ENCODE results near the gene GSK3B. TPM values are rescaled to one million over a fixed set of nuclear protein-coding genes. Genes with fewer than 3 reads are reported as not detected.
A peak's percentile ranks its signal among the peaks of the same experiment; 100 is the strongest.

The GSK3B gene
- total RNA-seq, 1 donor from 2014 or later, result 71.6 TPM

- TF ChIP-seq, protein P1, sequence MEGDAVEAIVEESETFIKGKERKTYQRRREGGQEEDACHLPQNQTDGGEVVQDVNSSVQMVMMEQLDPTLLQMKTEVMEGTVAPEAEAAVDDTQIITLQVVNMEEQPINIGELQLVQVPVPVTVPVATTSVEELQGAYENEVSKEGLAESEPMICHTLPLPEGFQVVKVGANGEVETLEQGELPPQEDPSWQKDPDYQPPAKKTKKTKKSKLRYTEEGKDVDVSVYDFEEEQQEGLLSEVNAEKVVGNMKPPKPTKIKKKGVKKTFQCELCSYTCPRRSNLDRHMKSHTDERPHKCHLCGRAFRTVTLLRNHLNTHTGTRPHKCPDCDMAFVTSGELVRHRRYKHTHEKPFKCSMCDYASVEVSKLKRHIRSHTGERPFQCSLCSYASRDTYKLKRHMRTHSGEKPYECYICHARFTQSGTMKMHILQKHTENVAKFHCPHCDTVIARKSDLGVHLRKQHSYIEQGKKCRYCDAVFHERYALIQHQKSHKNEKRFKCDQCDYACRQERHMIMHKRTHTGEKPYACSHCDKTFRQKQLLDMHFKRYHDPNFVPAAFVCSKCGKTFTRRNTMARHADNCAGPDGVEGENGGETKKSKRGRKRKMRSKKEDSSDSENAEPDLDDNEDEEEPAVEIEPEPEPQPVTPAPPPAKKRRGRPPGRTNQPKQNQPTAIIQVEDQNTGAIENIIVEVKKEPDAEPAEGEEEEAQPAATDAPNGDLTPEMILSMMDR (IDR thresholded peaks at IDR 0.05; ENCODE audit: insufficient read depth, low read length, poor library complexity, severe bottlenecking), result no peak
- DNase-seq (ENCODE audit: low read depth), result no peak
- Histone ChIP-seq H3K4me3 (ENCODE audit: low read depth, low read length) (no peak overlapping the region), H3K36me3 (ENCODE audit: control insufficient read depth, insufficient read depth, low read length) (no peaks in the 10 kb centered on the region), H3K27me3 (ENCODE audit: control insufficient read depth, insufficient read depth, low read length) (no peaks in the 10 kb centered on the region)
Measured at GRCh38 chr3:119976214-119976613, 118.0 kb downstream of the GSK3B start.

GRCh38 chr3:119974656-119975055, 119.6 kb downstream of the GSK3B start:
- TF ChIP-seq, protein P1 (IDR thresholded peaks at IDR 0.05; ENCODE audit: insufficient read depth, low read length, poor library complexity, severe bottlenecking), result no peak
- Histone ChIP-seq H3K4me3 (ENCODE audit: low read depth, low read length) (no peak overlapping the region), H3K36me3 (ENCODE audit: control insufficient read depth, insufficient read depth, low read length) (no peaks in the 10 kb centered on the region), H3K27me3 (ENCODE audit: control insufficient read depth, insufficient read depth, low read length) (no peaks in the 10 kb centered on the region)
- no peak for DNase-seq (ENCODE audit: low read depth)

DNA sequence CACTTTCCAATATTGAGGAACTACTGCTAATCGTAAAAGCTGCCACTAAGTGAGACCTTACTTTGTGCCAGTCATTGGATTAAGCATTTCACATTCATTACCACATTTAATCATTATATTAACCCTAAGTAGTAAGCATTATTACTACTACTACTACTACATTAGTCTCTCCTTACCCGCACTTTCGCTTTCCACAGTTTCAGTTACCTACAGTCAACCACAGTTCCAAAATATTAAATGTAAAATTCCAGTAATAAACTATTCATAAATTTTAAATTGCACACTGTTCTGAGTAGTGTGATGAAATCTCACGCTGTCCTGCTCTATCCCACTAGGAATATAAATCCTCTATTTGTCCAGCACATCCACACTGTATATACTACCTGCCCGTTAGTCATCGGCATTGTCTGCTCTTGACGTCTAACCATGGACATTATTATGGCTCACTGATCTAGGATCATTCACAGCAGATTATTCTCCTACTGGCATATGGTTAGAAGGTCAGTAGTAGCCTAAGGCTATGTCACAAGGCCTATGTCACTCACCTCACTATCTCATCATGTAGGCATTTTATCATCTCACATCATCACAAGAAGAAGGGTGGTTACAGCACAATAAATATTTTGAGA, 121.1 kb downstream of the GSK3B start:
- no peaks in the 10 kb centered on the region for H3K36me3 ChIP-seq (ENCODE audit: control insufficient read depth, insufficient read depth, low read length)
- H3K4me3 ChIP-seq (ENCODE audit: low read depth, low read length), result no peak overlapping the region
- no peaks in the 10 kb centered on the region for H3K27me3 ChIP-seq (ENCODE audit: control insufficient read depth, insufficient read depth, low read length)
- TF ChIP-seq, protein P1 (IDR thresholded peaks at IDR 0.05; ENCODE audit: insufficient read depth, low read length, poor library complexity, severe bottlenecking), result no peak
- peak; percentile 2 for DNase-seq (ENCODE audit: low read depth)

DNA sequence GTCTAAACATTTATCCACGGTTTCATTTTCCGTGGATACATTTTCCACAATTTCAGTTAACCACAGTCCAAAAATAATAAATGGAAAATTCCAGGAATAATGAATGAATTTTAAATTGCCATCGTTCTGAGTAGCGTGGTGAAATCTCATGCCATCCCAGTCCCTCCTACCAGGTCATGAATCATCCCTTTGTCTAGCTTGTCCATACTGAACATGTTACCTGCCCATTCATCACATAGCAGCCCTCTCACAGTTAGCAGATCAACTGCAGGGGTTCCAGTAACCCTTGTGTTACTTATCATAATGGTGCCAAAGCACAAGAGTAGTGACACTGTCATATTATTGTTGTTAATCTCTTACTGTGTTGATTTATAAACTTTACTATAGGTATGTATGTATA, 124.5 kb downstream of the GSK3B start:
- TF ChIP-seq, protein P1 (IDR thresholded peaks at IDR 0.05; ENCODE audit: insufficient read depth, low read length, poor library complexity, severe bottlenecking), result no peak
- DNase-seq (ENCODE audit: low read depth), result no peak

DNA sequence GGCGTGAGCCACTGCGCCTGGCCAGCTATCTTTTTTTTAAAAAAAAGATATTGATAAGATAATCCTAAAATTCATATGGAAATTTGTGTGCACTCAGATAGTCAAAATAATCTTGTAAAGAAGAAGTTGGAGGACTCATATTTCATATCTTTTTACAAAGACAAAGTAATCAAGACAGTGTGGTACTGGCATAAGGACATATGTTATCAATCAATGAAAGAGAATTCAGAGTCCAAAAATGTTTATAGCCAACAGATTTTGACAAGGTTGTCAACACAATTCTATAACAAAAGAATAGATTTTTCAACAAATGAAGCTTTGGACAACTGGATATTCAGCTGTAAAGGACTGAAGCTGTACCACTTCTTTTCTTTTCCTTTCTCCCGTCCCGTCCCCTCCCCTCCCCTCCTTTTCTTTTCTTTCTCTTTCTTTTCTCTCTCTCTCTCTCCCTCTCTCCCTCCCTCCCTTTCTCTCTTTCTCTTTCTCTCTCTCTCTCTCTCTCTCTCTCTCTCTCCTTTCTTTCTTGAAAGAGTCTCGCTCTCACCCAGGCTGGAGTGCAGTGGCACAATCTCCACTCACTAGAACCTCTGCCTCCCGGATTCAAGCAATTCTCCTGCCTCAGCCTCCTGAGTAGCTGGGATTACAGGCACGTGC, 126.8 kb downstream of the GSK3B start:
- DNase-seq (ENCODE audit: low read depth), result no peak
- TF ChIP-seq, protein P1 (IDR thresholded peaks at IDR 0.05; ENCODE audit: insufficient read depth, low read length, poor library complexity, severe bottlenecking), result no peak
- Histone ChIP-seq H3K36me3 (ENCODE audit: control insufficient read depth, insufficient read depth, low read length) (no peaks in the 10 kb centered on the region), H3K27me3 (ENCODE audit: control insufficient read depth, insufficient read depth, low read length) (no peaks in the 10 kb centered on the region), H3K4me3 (ENCODE audit: low read depth, low read length) (no peak overlapping the region)

More for the DNA sequence above, 124.5 kb downstream of the GSK3B start:
- H3K27me3 ChIP-seq (ENCODE audit: control insufficient read depth, insufficient read depth, low read length), result no peaks in the 10 kb centered on the region
- H3K36me3 ChIP-seq (ENCODE audit: control insufficient read depth, insufficient read depth, low read length), result no peaks in the 10 kb centered on the region
- no peak overlapping the region for H3K4me3 ChIP-seq (ENCODE audit: low read depth, low read length)

Measured in kidney epithelial cell (primary cell).